ENCODE data around the gene IGF1R.
"Not testable (repeated sequence)": the region's sequence is repeated elsewhere in the genome, so short reads cannot be mapped to it uniquely, and the experiment has no call there.

The IGF1R gene

GRCh38 chr15:98953000-98953787, 304.9 kb downstream of the IGF1R start:
- DNase-seq: no peak

- no peak for DNase-seq
These were observed 305.6 kb downstream of the IGF1R start for GRCh38 chr15:98953968-98954367.

- peak; percentile 17 for DNase-seq
These were observed 306.1 kb downstream of the IGF1R start for GRCh38 chr15:98954411-98954810.

- no peak for DNase-seq
These were observed 307.0 kb downstream of the IGF1R start for GRCh38 chr15:98955331-98955730.

- DNase-seq: no peak
These were observed 307.8 kb downstream of the IGF1R start for GRCh38 chr15:98955961-98956723.

GRCh38 chr15:98956796-98957553, 308.6 kb downstream of the IGF1R start:
- DNase-seq: no peak

- DNase-seq: no peak
These were observed 309.3 kb downstream of the IGF1R start for GRCh38 chr15:98957655-98958054.

GRCh38 chr15:98958076-98958475, 309.7 kb downstream of the IGF1R start:
- DNase-seq: no peak

- DNase-seq: no peak
These were observed 310.7 kb downstream of the IGF1R start for GRCh38 chr15:98958918-98959639.

GRCh38 chr15:98959640-98960007, 311.3 kb downstream of the IGF1R start:
- DNase-seq: no peak

GRCh38 chr15:98960555-98961050, 312.3 kb downstream of the IGF1R start:
- no peak for DNase-seq

- no peak for DNase-seq
These were observed 315.1 kb downstream of the IGF1R start for GRCh38 chr15:98963444-98963843.

- DNase-seq: no peak
These were observed 316.3 kb downstream of the IGF1R start for GRCh38 chr15:98964466-98965133.

- not testable (repeated sequence) for DNase-seq
These were observed 316.8 kb downstream of the IGF1R start for GRCh38 chr15:98965134-98965491.

GRCh38 chr15:98965597-98965996, 317.3 kb downstream of the IGF1R start:
- no peak for DNase-seq

GRCh38 chr15:98966091-98966787, 317.9 kb downstream of the IGF1R start:
- no peak for DNase-seq

GRCh38 chr15:98967096-98967495, 318.8 kb downstream of the IGF1R start:
- no peak for DNase-seq

GRCh38 chr15:98967916-98968315, 319.6 kb downstream of the IGF1R start:
- no peak for DNase-seq

- no peak for DNase-seq
These were observed 320.2 kb downstream of the IGF1R start for GRCh38 chr15:98968576-98968975.

- no peak for DNase-seq
These were observed 320.9 kb downstream of the IGF1R start for GRCh38 chr15:98969126-98969735.

GRCh38 chr15:98970799-98971198, 322.5 kb downstream of the IGF1R start:
- DNase-seq: no peak
